ENCODE measurements around the gene DPYD.

DNA sequence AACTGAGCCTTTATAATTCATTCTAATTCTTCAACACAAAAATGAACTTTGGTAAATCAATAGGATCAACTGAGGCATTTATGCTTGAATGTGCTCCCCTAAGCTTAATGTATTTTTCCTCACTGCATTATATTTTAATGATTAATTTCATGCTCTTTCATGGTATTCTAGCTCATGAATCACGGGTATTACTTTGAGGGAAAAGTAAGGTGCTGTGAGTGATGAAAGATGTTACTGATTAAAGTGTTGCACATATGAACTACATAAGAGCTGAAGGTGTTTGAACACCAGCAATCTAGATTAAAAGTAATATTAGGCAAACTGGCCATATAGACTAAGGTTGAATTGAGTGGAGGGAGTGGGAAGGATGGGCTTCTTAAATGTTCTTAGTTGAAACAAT is 1.9 kb downstream of the DPYD start:
- TF ChIP-seq POLR2A (IDR thresholded peaks at IDR 0.05), result no peak
- TF ChIP-seq, protein P1, sequence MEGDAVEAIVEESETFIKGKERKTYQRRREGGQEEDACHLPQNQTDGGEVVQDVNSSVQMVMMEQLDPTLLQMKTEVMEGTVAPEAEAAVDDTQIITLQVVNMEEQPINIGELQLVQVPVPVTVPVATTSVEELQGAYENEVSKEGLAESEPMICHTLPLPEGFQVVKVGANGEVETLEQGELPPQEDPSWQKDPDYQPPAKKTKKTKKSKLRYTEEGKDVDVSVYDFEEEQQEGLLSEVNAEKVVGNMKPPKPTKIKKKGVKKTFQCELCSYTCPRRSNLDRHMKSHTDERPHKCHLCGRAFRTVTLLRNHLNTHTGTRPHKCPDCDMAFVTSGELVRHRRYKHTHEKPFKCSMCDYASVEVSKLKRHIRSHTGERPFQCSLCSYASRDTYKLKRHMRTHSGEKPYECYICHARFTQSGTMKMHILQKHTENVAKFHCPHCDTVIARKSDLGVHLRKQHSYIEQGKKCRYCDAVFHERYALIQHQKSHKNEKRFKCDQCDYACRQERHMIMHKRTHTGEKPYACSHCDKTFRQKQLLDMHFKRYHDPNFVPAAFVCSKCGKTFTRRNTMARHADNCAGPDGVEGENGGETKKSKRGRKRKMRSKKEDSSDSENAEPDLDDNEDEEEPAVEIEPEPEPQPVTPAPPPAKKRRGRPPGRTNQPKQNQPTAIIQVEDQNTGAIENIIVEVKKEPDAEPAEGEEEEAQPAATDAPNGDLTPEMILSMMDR (IDR thresholded peaks at IDR 0.05), result no peak

All from ovary (tissue), 3 donors.